SK-N-SH (cell line): Measurements from ENCODE around the gene UNC5CL. TPM values are rescaled to one million over a fixed set of nuclear protein-coding genes. Genes with fewer than 3 reads are reported as not detected.

Experiments
- CTCF ChIA-PET: fragments of 300-600, 350-600 bp; formaldehyde crosslinking; extraction: SDS; loops from one replicate; lab custom pipeline; 2021; lab: Yijun Ruan, JAX
- POLR2A ChIA-PET: fragments of 350-600 bp; sonication (Branson Sonifier 250); formaldehyde crosslinking; extraction: SDS; loops from one replicate; lab custom pipeline; 2020; ENCODE audit warnings: antibody characterized with exemption, inconsistent platforms; lab: Yijun Ruan, JAX
- DNase-seq: peaks from one replicate; pipeline ENCODE4 v3.0.0; 2012
- H2AFZ ChIP-seq: fragments of 200-600 bp; sonication (generic); 2 replicates; pipeline ENCODE4 v1.8.1; 2016; ENCODE audit warnings: antibody characterized with exemption, mild to moderate bottlenecking, low read depth
- H3F3A ChIP-seq: fragments of 200-600 bp; sonication (generic); replicated peaks from 2 replicates; pipeline ENCODE3; 2016; ENCODE audit warnings: antibody characterized with exemption, mild to moderate bottlenecking; ENCODE audit not compliant: insufficient read depth
- H3K27ac ChIP-seq, 2 experiments: fragments of 200-500 bp in 1 of 2; fragments of 200-600 bp in 1 of 2; sonication (Bioruptor generic) in 1 of 2; sonication (generic), shearing (Covaris generic) in 1 of 2; 2 replicates each; pipeline versions ENCODE4 v1.5.1 to v1.6.1; 2014 to 2016; ENCODE audit warnings: low read depth in 2 of 2, inconsistent platforms in 1 of 2, low read length in 1 of 2, mild to moderate bottlenecking in 1 of 2, mixed read lengths in 1 of 2
- H3K27me3 ChIP-seq: fragments of 200-600 bp; sonication (generic), shearing (Covaris generic); 2 replicates; pipeline ENCODE4 v1.6.1; 2016; ENCODE audit warnings: mixed run types; ENCODE audit not compliant: insufficient read depth
- H3K36me3 ChIP-seq, 2 experiments: fragments of 200-500 bp in 1 of 2; fragments of 200-600 bp in 1 of 2; sonication (Bioruptor generic) in 1 of 2; sonication (generic) in 1 of 2; replicated peaks in 1 of 2; 2 replicates each; pipeline versions ENCODE3 to v1.5.1; 2014 to 2016; ENCODE audit warnings: low read length in 1 of 2, mild to moderate bottlenecking in 1 of 2; ENCODE audit not compliant: insufficient read depth in 2 of 2, control insufficient read depth in 1 of 2
- H3K4me1 ChIP-seq, 2 experiments: fragments of 200-500 bp in 1 of 2; fragments of 200-600 bp in 1 of 2; sonication (Bioruptor generic) in 1 of 2; sonication (generic), shearing (Covaris generic) in 1 of 2; 2 replicates each; pipeline versions ENCODE4 v1.5.1 to v1.6.1; 2014 to 2016; ENCODE audit warnings: low read depth in 1 of 2, low read length in 1 of 2, mixed run types in 1 of 2; ENCODE audit not compliant: insufficient read depth in 2 of 2, control insufficient read depth in 1 of 2
- H3K4me2 ChIP-seq: fragments of 200-600 bp; sonication (generic), shearing (Covaris generic); 2 replicates; pipeline ENCODE4 v1.6.1; 2017; ENCODE audit warnings: mixed run types
- H3K4me3 ChIP-seq, 2 experiments: fragments of 200-500 bp in 1 of 2; fragments of 200-600 bp in 1 of 2; sonication (Bioruptor generic) in 1 of 2; sonication (generic), shearing (Covaris generic) in 1 of 2; 2 replicates each; pipeline versions ENCODE4 v1.5.1 to v1.8.1; 2014 to 2016; ENCODE audit warnings: low read depth in 2 of 2, inconsistent platforms in 1 of 2, low read length in 1 of 2, mild to moderate bottlenecking in 1 of 2, mixed read lengths in 1 of 2, moderate library complexity in 1 of 2
- H3K79me2 ChIP-seq: fragments of 200-600 bp; sonication (generic); 2 replicates; pipeline ENCODE4 v1.8.1; 2017; ENCODE audit warnings: mild to moderate bottlenecking; ENCODE audit not compliant: insufficient read depth
- H3K9ac ChIP-seq: fragments of 200-600 bp; sonication (generic); 2 replicates; pipeline ENCODE4 v1.6.1; 2017; ENCODE audit warnings: mixed run types
- H3K9me2 ChIP-seq: fragments of 200-600 bp; sonication (generic); 2 replicates; pipeline ENCODE4 v1.6.1; 2017; ENCODE audit warnings: mixed run types
- H3K9me3 ChIP-seq: fragments of 200-600 bp; sonication (generic); 2 replicates; pipeline ENCODE4 v1.6.1; 2017; ENCODE audit warnings: mixed run types, mild to moderate bottlenecking, moderate library complexity
- H4K20me1 ChIP-seq: fragments of 200-600 bp; sonication (generic); 2 replicates; pipeline ENCODE4 v1.6.1; 2017; ENCODE audit warnings: mild to moderate bottlenecking, mixed run types; ENCODE audit not compliant: insufficient read depth
- EP300 ChIP-seq, 2 experiments: IDR thresholded peaks; 2 replicates each; pipeline versions ENCODE4 v1.4.0 to v1.6.1; 2012; ENCODE audit warnings: borderline replicate concordance in 1 of 2, low read depth in 1 of 2, low read length in 1 of 2
- EZH2phosphoT487 ChIP-seq: fragments of 200-600 bp; sonication (generic); IDR thresholded peaks from 2 replicates; pipeline ENCODE4 v1.6.1; 2017; ENCODE audit warnings: low read depth, mixed run types, mild to moderate bottlenecking, antibody characterized with exemption, moderate library complexity, borderline replicate concordance
- GATA2 ChIP-seq: sonication (generic); formaldehyde crosslinking; IDR thresholded peaks from 2 replicates; pipeline ENCODE4 v1.5.0; 2020; ENCODE audit warnings: mild to moderate bottlenecking, missing genetic modification reagents
- MEF2A ChIP-seq: IDR thresholded peaks from 2 replicates; pipeline ENCODE4 v1.4.0; 2012; ENCODE audit warnings: low read depth, borderline replicate concordance
- NFIC ChIP-seq: IDR thresholded peaks from 2 replicates; pipeline ENCODE4 v1.4.0; 2012; ENCODE audit warnings: borderline replicate concordance
- NRF1 ChIP-seq: IDR thresholded peaks from 2 replicates; pipeline ENCODE4 v1.6.1; 2012; ENCODE audit warnings: low read depth, mild to moderate bottlenecking, low read length
- POLR2AphosphoS5 ChIP-seq: IDR thresholded peaks from 2 replicates; pipeline ENCODE4 v1.6.1; 2012; ENCODE audit warnings: low read depth, low read length
- RXRA ChIP-seq: IDR thresholded peaks from 2 replicates; pipeline ENCODE4 v1.4.0; 2012; ENCODE audit warnings: low read depth, mild to moderate bottlenecking, borderline replicate concordance
- SIN3A ChIP-seq: IDR thresholded peaks from 2 replicates; pipeline ENCODE4 v1.6.1; 2012; ENCODE audit warnings: low read depth, mild to moderate bottlenecking, low read length, moderate library complexity, borderline replicate concordance
- TCF12 ChIP-seq: IDR thresholded peaks from 2 replicates; pipeline ENCODE4 v1.4.0; 2012
- YY1 ChIP-seq: IDR thresholded peaks from 2 replicates; pipeline ENCODE4 v1.4.0; 2012; ENCODE audit warnings: low read depth, mild to moderate bottlenecking
- WGBS: methylation state at CpG from one replicate; pipeline ENCODE4 v1.1.6; 2017; ENCODE audit warnings: low lambda C conversion rate; 5-methylcytosine and 5-hydroxymethylcytosine counted together
- polyA plus RNA-seq, 3 experiments: library from polyadenylated mRNA; depleted of rRNA; stranded (reverse); fragments of >200 nt; gene quantifications; 2 replicates each; pipeline ENCODE4 v1.2.3, GENCODE V29; 2012
- TF ChIP-seq, protein P1 (sequence below): IDR thresholded peaks from 2 replicates; pipeline ENCODE4 v1.4.0; 2012; ENCODE audit warnings: low read depth, borderline replicate concordance
- TF ChIP-seq, protein P2 (sequence below): IDR thresholded peaks from 2 replicates; pipeline ENCODE4; 2012
- TF ChIP-seq, protein P3 (sequence below): IDR thresholded peaks from 2 replicates; pipeline ENCODE4 v1.6.1; 2012; ENCODE audit warnings: mild to moderate bottlenecking, low read depth, low read length, moderate library complexity
- TF ChIP-seq, protein P4 (sequence below): fragments of 200-600 bp; sonication (generic); IDR thresholded peaks from 2 replicates; pipeline ENCODE4 v1.6.1; 2017; ENCODE audit warnings: antibody characterized with exemption, mild to moderate bottlenecking, moderate library complexity
- TF ChIP-seq, protein P5 (sequence below): fragments of 150-350 bp; IDR thresholded peaks from 2 replicates; pipeline ENCODE4 v1.6.1; 2017; ENCODE audit warnings: antibody characterized with exemption, low read length, low read depth, borderline replicate concordance

The UNC5CL gene
- polyA plus RNA-seq, 1 of the 3 experiments (the other 2 are of a cell fraction) = 0.10 TPM

DNA sequence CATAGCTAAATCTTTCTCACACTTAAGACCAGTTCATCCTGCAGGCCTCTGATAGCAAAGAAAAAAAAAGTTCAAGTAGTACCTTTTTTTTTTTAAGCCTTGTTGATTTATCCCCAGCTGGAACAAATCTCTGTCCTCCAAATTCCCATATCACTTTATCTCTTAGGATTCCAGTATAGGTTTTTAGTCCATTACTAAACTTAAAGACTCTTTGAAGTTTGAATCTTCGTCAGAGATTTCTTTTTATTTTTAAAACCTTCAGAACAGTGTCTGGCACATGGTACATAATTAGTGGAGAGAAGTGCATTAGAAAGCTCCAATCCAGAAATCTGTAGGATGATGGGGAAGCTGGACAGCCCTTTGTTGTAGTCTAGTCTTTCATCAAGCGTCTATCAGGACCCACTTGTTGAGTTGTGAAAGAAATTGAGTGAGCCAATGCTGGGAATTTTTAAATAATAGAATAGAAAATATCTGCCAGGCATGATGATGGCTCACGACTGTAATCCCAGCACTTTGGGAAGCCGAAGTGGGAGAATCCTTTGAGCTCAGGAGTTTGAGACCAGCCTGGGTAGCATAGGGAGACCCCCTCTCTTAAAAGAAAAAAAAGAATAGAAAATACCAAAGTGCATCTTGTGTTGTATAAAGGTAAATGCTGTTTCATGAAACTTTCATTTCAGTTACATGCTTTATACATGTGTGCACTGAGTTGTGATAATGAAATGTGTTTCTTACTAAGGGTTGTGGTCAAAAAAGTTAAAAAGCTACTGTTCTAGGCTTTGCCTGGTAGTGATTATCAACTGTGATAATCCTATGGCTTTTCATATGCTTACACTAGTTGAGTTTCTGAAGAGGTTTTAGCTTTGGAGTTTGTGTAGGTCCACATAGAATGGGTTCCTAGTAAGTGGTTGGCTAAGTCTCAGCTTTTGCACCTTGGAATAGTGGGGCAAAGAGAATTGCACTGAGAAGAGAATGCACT is 36.9 kb upstream of the UNC5CL start:
- Histone ChIP-seq H3K4me1 (peaks cover 21 to 23% of the 10 kb centered on the region in 2 experiments), H3K9me3 (no peaks in the 10 kb centered on the region), H3K9me2 (no peaks in the 10 kb centered on the region), H3K79me2 (peaks cover 83% of the 10 kb centered on the region), H3K4me3 (no peak overlapping the region), H3K27ac (no peak overlapping the region), H3K4me2 (peak overlapping the region; percentile 79; the same call in 1 of the 2 replicates), H3F3A (peaks cover 22% of the 10 kb centered on the region), H3K36me3 (peaks cover 21 to 36% of the 10 kb centered on the region in 2 experiments), H3K27me3 (no peaks in the 10 kb centered on the region), H2AFZ (no peak overlapping the region), H3K9ac (no peak overlapping the region), H4K20me1 (peaks cover 51% of the 10 kb centered on the region)
- POLR2A ChIA-PET = interaction anchor here (0.5 to 0.8 kb wide), 2 partner anchors 25 to 219 kb away, joined by 3 read pairs; no protein-coding TSS in a partner anchor
- CTCF ChIA-PET = interaction anchor here (1.2 to 1.3 kb wide), 2 partner anchors 12 to 17 kb away, joined by 4 to 7 read pairs; no protein-coding TSS in a partner anchor
- 95% methylated on average over 4 of the region's 4 CpGs for WGBS
- no peak for DNase-seq
- TF ChIP-seq EP300 (IDR thresholded peaks at IDR 0.05; ENCODE audit: borderline replicate concordance in 1 of 2, low read depth in 1 of 2, low read length in 1 of 2) (no peak), NRF1 (no peak), POLR2AphosphoS5 (no peak), TCF12 (no peak), SIN3A (no peak), GATA2 (CRISPR knock-in tag) (no peak), RXRA (no peak), MEF2A (no peak), NFIC (no peak), YY1 (no peak), EZH2phosphoT487 (no peak)
- TF ChIP-seq, protein P1, sequence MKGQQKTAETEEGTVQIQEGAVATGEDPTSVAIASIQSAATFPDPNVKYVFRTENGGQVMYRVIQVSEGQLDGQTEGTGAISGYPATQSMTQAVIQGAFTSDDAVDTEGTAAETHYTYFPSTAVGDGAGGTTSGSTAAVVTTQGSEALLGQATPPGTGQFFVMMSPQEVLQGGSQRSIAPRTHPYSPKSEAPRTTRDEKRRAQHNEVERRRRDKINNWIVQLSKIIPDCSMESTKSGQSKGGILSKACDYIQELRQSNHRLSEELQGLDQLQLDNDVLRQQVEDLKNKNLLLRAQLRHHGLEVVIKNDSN = no peak
- TF ChIP-seq, protein P2, sequence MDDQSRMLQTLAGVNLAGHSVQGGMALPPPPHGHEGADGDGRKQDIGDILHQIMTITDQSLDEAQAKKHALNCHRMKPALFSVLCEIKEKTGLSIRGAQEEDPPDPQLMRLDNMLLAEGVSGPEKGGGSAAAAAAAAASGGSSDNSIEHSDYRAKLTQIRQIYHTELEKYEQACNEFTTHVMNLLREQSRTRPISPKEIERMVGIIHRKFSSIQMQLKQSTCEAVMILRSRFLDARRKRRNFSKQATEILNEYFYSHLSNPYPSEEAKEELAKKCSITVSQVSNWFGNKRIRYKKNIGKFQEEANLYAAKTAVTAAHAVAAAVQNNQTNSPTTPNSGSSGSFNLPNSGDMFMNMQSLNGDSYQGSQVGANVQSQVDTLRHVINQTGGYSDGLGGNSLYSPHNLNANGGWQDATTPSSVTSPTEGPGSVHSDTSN = no peak
- TF ChIP-seq, protein P3, sequence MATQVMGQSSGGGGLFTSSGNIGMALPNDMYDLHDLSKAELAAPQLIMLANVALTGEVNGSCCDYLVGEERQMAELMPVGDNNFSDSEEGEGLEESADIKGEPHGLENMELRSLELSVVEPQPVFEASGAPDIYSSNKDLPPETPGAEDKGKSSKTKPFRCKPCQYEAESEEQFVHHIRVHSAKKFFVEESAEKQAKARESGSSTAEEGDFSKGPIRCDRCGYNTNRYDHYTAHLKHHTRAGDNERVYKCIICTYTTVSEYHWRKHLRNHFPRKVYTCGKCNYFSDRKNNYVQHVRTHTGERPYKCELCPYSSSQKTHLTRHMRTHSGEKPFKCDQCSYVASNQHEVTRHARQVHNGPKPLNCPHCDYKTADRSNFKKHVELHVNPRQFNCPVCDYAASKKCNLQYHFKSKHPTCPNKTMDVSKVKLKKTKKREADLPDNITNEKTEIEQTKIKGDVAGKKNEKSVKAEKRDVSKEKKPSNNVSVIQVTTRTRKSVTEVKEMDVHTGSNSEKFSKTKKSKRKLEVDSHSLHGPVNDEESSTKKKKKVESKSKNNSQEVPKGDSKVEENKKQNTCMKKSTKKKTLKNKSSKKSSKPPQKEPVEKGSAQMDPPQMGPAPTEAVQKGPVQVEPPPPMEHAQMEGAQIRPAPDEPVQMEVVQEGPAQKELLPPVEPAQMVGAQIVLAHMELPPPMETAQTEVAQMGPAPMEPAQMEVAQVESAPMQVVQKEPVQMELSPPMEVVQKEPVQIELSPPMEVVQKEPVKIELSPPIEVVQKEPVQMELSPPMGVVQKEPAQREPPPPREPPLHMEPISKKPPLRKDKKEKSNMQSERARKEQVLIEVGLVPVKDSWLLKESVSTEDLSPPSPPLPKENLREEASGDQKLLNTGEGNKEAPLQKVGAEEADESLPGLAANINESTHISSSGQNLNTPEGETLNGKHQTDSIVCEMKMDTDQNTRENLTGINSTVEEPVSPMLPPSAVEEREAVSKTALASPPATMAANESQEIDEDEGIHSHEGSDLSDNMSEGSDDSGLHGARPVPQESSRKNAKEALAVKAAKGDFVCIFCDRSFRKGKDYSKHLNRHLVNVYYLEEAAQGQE = no peak
- TF ChIP-seq, protein P4, sequence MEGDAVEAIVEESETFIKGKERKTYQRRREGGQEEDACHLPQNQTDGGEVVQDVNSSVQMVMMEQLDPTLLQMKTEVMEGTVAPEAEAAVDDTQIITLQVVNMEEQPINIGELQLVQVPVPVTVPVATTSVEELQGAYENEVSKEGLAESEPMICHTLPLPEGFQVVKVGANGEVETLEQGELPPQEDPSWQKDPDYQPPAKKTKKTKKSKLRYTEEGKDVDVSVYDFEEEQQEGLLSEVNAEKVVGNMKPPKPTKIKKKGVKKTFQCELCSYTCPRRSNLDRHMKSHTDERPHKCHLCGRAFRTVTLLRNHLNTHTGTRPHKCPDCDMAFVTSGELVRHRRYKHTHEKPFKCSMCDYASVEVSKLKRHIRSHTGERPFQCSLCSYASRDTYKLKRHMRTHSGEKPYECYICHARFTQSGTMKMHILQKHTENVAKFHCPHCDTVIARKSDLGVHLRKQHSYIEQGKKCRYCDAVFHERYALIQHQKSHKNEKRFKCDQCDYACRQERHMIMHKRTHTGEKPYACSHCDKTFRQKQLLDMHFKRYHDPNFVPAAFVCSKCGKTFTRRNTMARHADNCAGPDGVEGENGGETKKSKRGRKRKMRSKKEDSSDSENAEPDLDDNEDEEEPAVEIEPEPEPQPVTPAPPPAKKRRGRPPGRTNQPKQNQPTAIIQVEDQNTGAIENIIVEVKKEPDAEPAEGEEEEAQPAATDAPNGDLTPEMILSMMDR = no peak
- TF ChIP-seq, protein P5, sequence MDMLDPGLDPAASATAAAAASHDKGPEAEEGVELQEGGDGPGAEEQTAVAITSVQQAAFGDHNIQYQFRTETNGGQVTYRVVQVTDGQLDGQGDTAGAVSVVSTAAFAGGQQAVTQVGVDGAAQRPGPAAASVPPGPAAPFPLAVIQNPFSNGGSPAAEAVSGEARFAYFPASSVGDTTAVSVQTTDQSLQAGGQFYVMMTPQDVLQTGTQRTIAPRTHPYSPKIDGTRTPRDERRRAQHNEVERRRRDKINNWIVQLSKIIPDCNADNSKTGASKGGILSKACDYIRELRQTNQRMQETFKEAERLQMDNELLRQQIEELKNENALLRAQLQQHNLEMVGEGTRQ = no peak
